GM12801 (cell line): ENCODE results near the gene CERCAM.

Experiments used
- CTCF ChIP-seq: IDR thresholded peaks from one replicate; pipeline ENCODE4 v1.5.1; 2011; ENCODE audit warnings: control low read depth; ENCODE audit not compliant: insufficient read length; ENCODE audit errors: extremely low read depth

The CERCAM gene

GRCh38 chr9:128484686-128485413, 64.2 kb downstream of the CERCAM start:
- no peak for TF ChIP-seq CTCF

GRCh38 chr9:128485414-128485855, 64.8 kb downstream of the CERCAM start:
- no peak for TF ChIP-seq CTCF

DNA sequence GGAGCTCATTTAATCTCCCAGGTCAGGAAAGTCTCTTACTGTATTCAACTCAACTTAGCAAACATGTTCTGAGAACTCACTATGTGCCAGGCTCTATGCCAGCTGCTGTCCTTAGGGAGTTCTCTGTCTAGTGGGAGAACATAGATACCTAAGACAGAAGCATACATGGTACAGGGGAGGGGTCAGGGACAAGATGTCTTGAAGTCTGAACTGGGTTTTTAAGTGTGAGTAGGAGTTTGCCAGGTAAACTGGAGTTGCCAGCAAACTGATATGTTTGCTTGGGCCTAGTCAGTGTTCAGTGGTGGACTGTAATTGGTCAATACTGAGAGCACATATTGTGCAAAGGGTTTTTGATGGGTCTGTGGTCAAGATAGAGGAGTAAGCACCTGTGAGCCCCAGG, 65.5 kb downstream of the CERCAM start:
- TF ChIP-seq CTCF: no peak
